GM23338 (cell line): ENCODE measurements around the gene CDON. TPM values are rescaled to one million over a fixed set of nuclear protein-coding genes. Genes with fewer than 3 reads are reported as not detected.

Experiments used
- ATAC-seq: fragments of 200-7000 bp; cut with Tn5 transposase; 3 replicates; pipeline ENCODE4 v1.9.1; 2020
- DNase-seq: peaks from one replicate; pipeline ENCODE4 v3.0.0-alpha.2; 2015; ENCODE audit warnings: low spot score
- H2AFZ ChIP-seq: fragments of 200-600 bp; sonication (generic); 2 replicates; pipeline ENCODE4 v1.8.0; 2016; ENCODE audit warnings: antibody characterized with exemption, mild to moderate bottlenecking, moderate library complexity
- H3F3A ChIP-seq: fragments of 200-600 bp; sonication (generic); replicated peaks from 2 replicates; pipeline ENCODE4 v1.8.0; 2017; ENCODE audit warnings: antibody characterized with exemption, mixed run types, low read depth
- H3K27ac ChIP-seq: fragments of 200-600 bp; sonication (generic); 2 replicates; pipeline ENCODE4 v1.6.1; 2016; ENCODE audit warnings: low read depth
- H3K27me3 ChIP-seq: fragments of 200-600 bp; sonication (generic); 2 replicates; pipeline ENCODE4 v1.8.0; 2016; ENCODE audit warnings: mild to moderate bottlenecking, mixed run types, moderate library complexity; ENCODE audit not compliant: insufficient read depth
- H3K36me3 ChIP-seq: fragments of 200-600 bp; sonication (generic); 2 replicates; pipeline ENCODE4 v1.8.0; 2016; ENCODE audit warnings: mild to moderate bottlenecking; ENCODE audit not compliant: insufficient read depth
- H3K4me1 ChIP-seq: fragments of 200-600 bp; sonication (generic); 2 replicates; pipeline ENCODE4 v1.8.0; 2016; ENCODE audit warnings: mild to moderate bottlenecking, moderate library complexity; ENCODE audit not compliant: insufficient read depth
- H3K4me2 ChIP-seq: fragments of 200-600 bp; sonication (generic); 2 replicates; pipeline ENCODE4 v1.7.1; 2017; ENCODE audit warnings: mixed run types
- H3K4me3 ChIP-seq: fragments of 200-600 bp; sonication (generic); 2 replicates; pipeline ENCODE4 v1.6.1; 2016; ENCODE audit warnings: mixed run types
- H3K79me2 ChIP-seq: fragments of 200-600 bp; sonication (generic); replicated peaks from 2 replicates; pipeline ENCODE4 v1.8.0; 2017; ENCODE audit warnings: mild to moderate bottlenecking; ENCODE audit not compliant: insufficient read depth
- H3K9me2 ChIP-seq: fragments of 200-600 bp; sonication (generic); 2 replicates; pipeline ENCODE4 v1.8.0; 2017; ENCODE audit not compliant: insufficient read depth
- H4K20me1 ChIP-seq: fragments of 200-600 bp; sonication (generic); replicated peaks from 2 replicates; pipeline ENCODE4 v1.8.0; 2017; ENCODE audit warnings: mild to moderate bottlenecking; ENCODE audit not compliant: insufficient read depth
- H3K27ac Mint-ChIP-seq: 2 replicates; pipeline ENCODE4 v1.8.0; 2020; ENCODE audit warnings: inconsistent platforms, mild to moderate bottlenecking, moderate library complexity, mixed read lengths
- H3K27me3 Mint-ChIP-seq: 3 replicates; pipeline ENCODE4 v1.8.0; 2022; ENCODE audit warnings: low read depth, mild to moderate bottlenecking, moderate library complexity, mixed read lengths, inconsistent platforms; ENCODE audit not compliant: insufficient read depth, poor library complexity
- H3K36me3 Mint-ChIP-seq: 3 replicates; pipeline ENCODE4 v1.8.0; 2021; ENCODE audit warnings: low read depth, mild to moderate bottlenecking, inconsistent platforms, moderate library complexity, mixed read lengths
- H3K4me1 Mint-ChIP-seq: 3 replicates; pipeline ENCODE4 v1.8.0; 2020; ENCODE audit warnings: mild to moderate bottlenecking, inconsistent platforms, mixed read lengths
- H3K4me3 Mint-ChIP-seq: 3 replicates; pipeline ENCODE4 v1.8.0; 2021; ENCODE audit warnings: moderate library complexity, mild to moderate bottlenecking, inconsistent platforms, mixed read lengths
- H3K9me3 Mint-ChIP-seq: 3 replicates; pipeline ENCODE4 v1.8.0; 2020; ENCODE audit warnings: moderate library complexity, mild to moderate bottlenecking, inconsistent platforms, mixed read lengths
- CTCF ChIP-seq, 2 experiments: fragments of 200-600 bp in 1 of 2; sonication (generic) in 1 of 2; conservative IDR thresholded peaks; 2 replicates each; pipeline versions ENCODE4 v1.5.1 to v1.6.1; 2016 to 2017; ENCODE audit warnings: antibody characterized with exemption in 2 of 2, low read depth in 2 of 2, mild to moderate bottlenecking in 2 of 2, moderate library complexity in 1 of 2
- EZH2 ChIP-seq: fragments of 200-600 bp; sonication (generic); IDR thresholded peaks from one replicate; pipeline ENCODE4 v1.8.0; 2017; ENCODE audit warnings: antibody characterized with exemption, mild to moderate bottlenecking, low read depth; ENCODE audit not compliant: unreplicated experiment
- NANOG ChIP-seq: IDR thresholded peaks from 2 replicates; pipeline ENCODE4 v1.6.1; 2016; ENCODE audit warnings: antibody characterized with exemption, borderline replicate concordance
- POLR2AphosphoS5 ChIP-seq: IDR thresholded peaks from 2 replicates; pipeline ENCODE4 v1.6.1; 2016; ENCODE audit warnings: antibody characterized with exemption, low read depth
- ZNF114 ChIP-seq: fragments of 250-450 bp; sonication (Bioruptor Pico); IDR thresholded peaks from 2 replicates; pipeline ENCODE4 v1.5.0; 2020; ENCODE audit warnings: mild to moderate bottlenecking, moderate library complexity
- ZNF331 ChIP-seq: fragments of 250-450 bp; sonication (Bioruptor Pico); IDR thresholded peaks from 2 replicates; pipeline ENCODE4 v1.5.0; 2020; ENCODE audit warnings: low read depth, mild to moderate bottlenecking, moderate library complexity
- polyA plus RNA-seq: library from polyadenylated mRNA; unstranded; fragments of >200 nt; fragmentation: Nextera tagmentation; extraction: Ambion mirVana; gene quantifications from 2 replicates; pipeline ENCODE4 v1.2.1, GENCODE V29; 2016
- total RNA-seq: library from RNA; depleted of rRNA; stranded (reverse); fragments of >200 nt; shearing (Covaris generic); gene quantifications from 2 replicates; pipeline ENCODE4 v1.2.3, GENCODE V29; 2014
- TF ChIP-seq, protein P1 (sequence below): IDR thresholded peaks from 2 replicates; pipeline ENCODE4 v1.6.1; 2016; ENCODE audit warnings: antibody characterized with exemption
- TF ChIP-seq, protein P2 (sequence below): IDR thresholded peaks from one replicate; pipeline ENCODE4 v1.6.1; 2018; ENCODE audit warnings: antibody characterized with exemption; ENCODE audit not compliant: unreplicated experiment

CDON gene
- total and polyA plus RNA-seq, 2 experiments from 2014 or later, result 4.1 to 35.5 TPM

DNA sequence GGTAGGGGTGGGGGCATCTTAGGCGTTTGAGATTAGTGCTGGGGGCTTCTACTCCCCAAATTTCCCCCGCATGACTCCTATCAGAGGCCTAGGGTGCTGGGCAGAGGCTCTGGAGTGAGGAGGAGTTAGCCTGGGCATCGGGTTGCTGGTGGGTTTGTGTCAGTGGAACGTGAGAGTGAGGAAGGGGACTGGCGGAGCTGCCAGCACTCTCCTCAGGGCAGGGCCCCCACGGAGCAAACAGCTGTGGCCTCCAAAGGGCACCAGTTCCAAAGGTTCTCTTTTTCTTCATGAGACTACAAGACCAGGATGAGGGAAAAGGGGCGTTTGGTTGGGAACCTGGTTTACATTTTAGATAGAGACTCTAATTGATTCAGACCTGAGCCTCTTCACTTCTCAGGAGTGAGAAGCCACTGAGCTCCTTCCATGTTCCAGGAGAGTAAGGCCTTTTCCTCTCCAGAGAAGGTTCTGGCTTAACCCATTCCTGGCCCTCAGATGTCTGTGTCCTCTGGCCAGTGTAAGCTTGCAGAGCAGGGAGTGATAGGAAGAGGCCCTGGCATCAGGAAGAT, 35.6 kb upstream of the CDON start:
- Histone ChIP-seq H3K27me3 (no peaks in the 10 kb centered on the region), H3K4me3 (no peak overlapping the region), H4K20me1 (no peaks in the 10 kb centered on the region), H3F3A (no peaks in the 10 kb centered on the region; the same call in 1 of the 2 replicates), H3K4me1 (peaks cover 17% of the 10 kb centered on the region), H2AFZ (0 out of 2 replicates have a peak overlapping the region, but pooled peaks have one; percentile 66), H3K9me2 (peaks cover 8% of the 10 kb centered on the region), H3K79me2 (no peaks in the 10 kb centered on the region), H3K36me3 (no peaks in the 10 kb centered on the region), H3K27ac (no peak overlapping the region), H3K4me2 (no peak overlapping the region)
- Mint-ChIP-seq H3K4me1 (peaks cover 42% of the 10 kb centered on the region), H3K4me3 (no peak overlapping the region), H3K9me3 (no peaks in the 10 kb centered on the region), H3K27ac (no peak overlapping the region), H3K36me3 (no peaks in the 10 kb centered on the region), H3K27me3 (peaks cover 12% of the 10 kb centered on the region)
- no peak for DNase-seq
- TF ChIP-seq NANOG (no peak), EZH2 (no peak), ZNF331 (CRISPR knock-in tag) (no peak), POLR2AphosphoS5 (no peak)
- TF ChIP-seq, protein P1, sequence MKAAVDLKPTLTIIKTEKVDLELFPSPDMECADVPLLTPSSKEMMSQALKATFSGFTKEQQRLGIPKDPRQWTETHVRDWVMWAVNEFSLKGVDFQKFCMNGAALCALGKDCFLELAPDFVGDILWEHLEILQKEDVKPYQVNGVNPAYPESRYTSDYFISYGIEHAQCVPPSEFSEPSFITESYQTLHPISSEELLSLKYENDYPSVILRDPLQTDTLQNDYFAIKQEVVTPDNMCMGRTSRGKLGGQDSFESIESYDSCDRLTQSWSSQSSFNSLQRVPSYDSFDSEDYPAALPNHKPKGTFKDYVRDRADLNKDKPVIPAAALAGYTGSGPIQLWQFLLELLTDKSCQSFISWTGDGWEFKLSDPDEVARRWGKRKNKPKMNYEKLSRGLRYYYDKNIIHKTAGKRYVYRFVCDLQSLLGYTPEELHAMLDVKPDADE, result no peak
- ATAC-seq, result peak; percentile 55

DNA sequence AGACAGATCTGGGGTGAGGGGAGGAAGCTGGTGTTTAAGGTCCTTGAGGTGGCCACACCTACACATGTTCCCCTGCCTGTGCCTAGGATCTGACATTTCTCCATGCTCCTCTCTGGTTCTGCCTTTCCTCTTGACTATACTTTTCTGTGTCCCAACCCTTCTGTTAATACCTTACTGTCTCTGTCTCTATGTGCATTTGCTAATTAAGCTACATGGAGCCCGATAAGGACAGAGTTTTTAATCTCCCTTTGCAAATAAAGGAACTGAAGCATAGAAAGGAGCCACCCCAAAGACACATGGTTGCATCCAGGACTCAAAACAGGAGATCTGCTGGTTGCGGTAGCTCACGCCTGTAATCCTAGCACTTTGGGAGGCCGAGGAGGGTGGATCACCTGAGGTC, 33.1 kb upstream of the CDON start:
- Histone ChIP-seq H3F3A (no peaks in the 10 kb centered on the region; the same call in 1 of the 2 replicates), H3K27me3 (no peaks in the 10 kb centered on the region)
- H3K27ac Mint-ChIP-seq, result no peak overlapping the region

More for the DNA sequence above, 33.1 kb upstream of the CDON start:
- Mint-ChIP-seq H3K36me3 (no peaks in the 10 kb centered on the region), H3K4me3 (no peak overlapping the region), H3K27me3 (peaks cover 8% of the 10 kb centered on the region), H3K9me3 (no peaks in the 10 kb centered on the region; the same call in 2 of the 3 replicates), H3K4me1 (peaks cover 22% of the 10 kb centered on the region)
- DNase-seq (no peak), ATAC-seq (no peak)
- H3K4me1 ChIP-seq, result peaks cover 12% of the 10 kb centered on the region
- 0 out of 2 replicates have a peak overlapping the region, but pooled peaks have one; percentile 38 for H2AFZ ChIP-seq
- TF ChIP-seq ZNF114 (CRISPR knock-in tag) (no peak), POLR2AphosphoS5 (no peak), CTCF (conservative IDR thresholded peaks at IDR 0.05; ENCODE audit: low read depth in 2 of 2) (no peak), ZNF331 (CRISPR knock-in tag) (no peak), NANOG (no peak)
- TF ChIP-seq, protein P2, sequence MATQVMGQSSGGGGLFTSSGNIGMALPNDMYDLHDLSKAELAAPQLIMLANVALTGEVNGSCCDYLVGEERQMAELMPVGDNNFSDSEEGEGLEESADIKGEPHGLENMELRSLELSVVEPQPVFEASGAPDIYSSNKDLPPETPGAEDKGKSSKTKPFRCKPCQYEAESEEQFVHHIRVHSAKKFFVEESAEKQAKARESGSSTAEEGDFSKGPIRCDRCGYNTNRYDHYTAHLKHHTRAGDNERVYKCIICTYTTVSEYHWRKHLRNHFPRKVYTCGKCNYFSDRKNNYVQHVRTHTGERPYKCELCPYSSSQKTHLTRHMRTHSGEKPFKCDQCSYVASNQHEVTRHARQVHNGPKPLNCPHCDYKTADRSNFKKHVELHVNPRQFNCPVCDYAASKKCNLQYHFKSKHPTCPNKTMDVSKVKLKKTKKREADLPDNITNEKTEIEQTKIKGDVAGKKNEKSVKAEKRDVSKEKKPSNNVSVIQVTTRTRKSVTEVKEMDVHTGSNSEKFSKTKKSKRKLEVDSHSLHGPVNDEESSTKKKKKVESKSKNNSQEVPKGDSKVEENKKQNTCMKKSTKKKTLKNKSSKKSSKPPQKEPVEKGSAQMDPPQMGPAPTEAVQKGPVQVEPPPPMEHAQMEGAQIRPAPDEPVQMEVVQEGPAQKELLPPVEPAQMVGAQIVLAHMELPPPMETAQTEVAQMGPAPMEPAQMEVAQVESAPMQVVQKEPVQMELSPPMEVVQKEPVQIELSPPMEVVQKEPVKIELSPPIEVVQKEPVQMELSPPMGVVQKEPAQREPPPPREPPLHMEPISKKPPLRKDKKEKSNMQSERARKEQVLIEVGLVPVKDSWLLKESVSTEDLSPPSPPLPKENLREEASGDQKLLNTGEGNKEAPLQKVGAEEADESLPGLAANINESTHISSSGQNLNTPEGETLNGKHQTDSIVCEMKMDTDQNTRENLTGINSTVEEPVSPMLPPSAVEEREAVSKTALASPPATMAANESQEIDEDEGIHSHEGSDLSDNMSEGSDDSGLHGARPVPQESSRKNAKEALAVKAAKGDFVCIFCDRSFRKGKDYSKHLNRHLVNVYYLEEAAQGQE, result no peak
- TF ChIP-seq, protein P1, result no peak
- no peaks in the 10 kb centered on the region for H4K20me1 ChIP-seq
- no peaks in the 10 kb centered on the region for H3K36me3 ChIP-seq
- H3K27ac ChIP-seq, result no peak overlapping the region
- no peaks in the 10 kb centered on the region for H3K79me2 ChIP-seq
- no peak overlapping the region for H3K4me3 ChIP-seq
- no peak overlapping the region for H3K4me2 ChIP-seq
- H3K9me2 ChIP-seq, result peaks cover 8% of the 10 kb centered on the region
